HCT116 (cell line): ENCODE results near the gene SPACA4. TPM values are rescaled to one million over a fixed set of nuclear protein-coding genes. Genes with fewer than 3 reads are reported as not detected.

Source experiments
- RAD21 ChIP-seq: IDR thresholded peaks from 2 replicates; pipeline ENCODE4 v1.6.1; 2012; ENCODE audit warnings: low read depth, mild to moderate bottlenecking
- SRF ChIP-seq: IDR thresholded peaks from 2 replicates; pipeline ENCODE4 v1.6.1; 2012; ENCODE audit warnings: low read depth
- ZBTB33 ChIP-seq: IDR thresholded peaks from 2 replicates; pipeline ENCODE4 v1.6.1; 2011; ENCODE audit warnings: mild to moderate bottlenecking, low read length, moderate library complexity; ENCODE audit not compliant: insufficient replicate concordance; ENCODE audit errors: extremely low read depth
- total RNA-seq: library from RNA; stranded (reverse); gene quantifications from one replicate; pipeline ENCODE4 v1.2.1, GENCODE V29; 2021; ENCODE audit not compliant: unreplicated experiment

The SPACA4 gene
- total RNA-seq, 1 experiment from 2014 or later = not detected

- TF ChIP-seq ZBTB33 (no peak), SRF (no peak), RAD21 (no peak)
Observed at GRCh38 chr19:48656840-48657474, 50.4 kb downstream of the SPACA4 start (continued).

Other genes starting within 250 kb of the SPACA4 start
- 13.2 TPM for gene TMEM143, start 242.8 kb upstream of the SPACA4 start, total RNA-seq
- gene SYNGR4, start 242.4 kb upstream of the SPACA4 start, total RNA-seq = 0.49 TPM
- 212 TPM for gene KDELR1, start 215.2 kb upstream of the SPACA4 start, total RNA-seq
- 26.2 TPM for gene GRIN2D, start 213.1 kb upstream of the SPACA4 start, total RNA-seq
- 64.8 TPM for gene GRWD1, start 160.8 kb upstream of the SPACA4 start, total RNA-seq
- gene KCNJ14, start 151.2 kb upstream of the SPACA4 start, total RNA-seq = 2.5 TPM
- gene CYTH2, start 137.4 kb upstream of the SPACA4 start, total RNA-seq = 75.3 TPM
- gene LMTK3, start 94.9 kb upstream of the SPACA4 start, total RNA-seq = 19.9 TPM
- gene SULT2B1, start 54.6 kb upstream of the SPACA4 start, total RNA-seq = 4.8 TPM
- 6.8 TPM for gene FAM83E, start 8.3 kb downstream of the SPACA4 start, total RNA-seq
- gene RPL18, start 12.4 kb downstream of the SPACA4 start, total RNA-seq = 2,006 TPM
- gene SPHK2, start 12.8 kb downstream of the SPACA4 start, total RNA-seq = 19.9 TPM
- 45.9 TPM for gene DBP, start 30.6 kb downstream of the SPACA4 start, total RNA-seq
- gene CA11, start 39.4 kb downstream of the SPACA4 start, total RNA-seq = 29.6 TPM
- gene NTN5, start 66.3 kb downstream of the SPACA4 start, total RNA-seq = 3.1 TPM
- gene FUT2, start 89.2 kb downstream of the SPACA4 start, total RNA-seq = 12.5 TPM
- 1.3 TPM for gene MAMSTR, start 113.0 kb downstream of the SPACA4 start, total RNA-seq
- gene RASIP1, start 133.9 kb downstream of the SPACA4 start, total RNA-seq = 1.9 TPM
- 1.7 TPM for gene IZUMO1, start 140.2 kb downstream of the SPACA4 start, total RNA-seq
- gene FUT1, start 145.9 kb downstream of the SPACA4 start, total RNA-seq = 14.1 TPM
- gene FGF21, start 148.8 kb downstream of the SPACA4 start, total RNA-seq = 0.81 TPM
- 66.1 TPM for gene BCAT2, start 204.3 kb downstream of the SPACA4 start, total RNA-seq
- 3.9 TPM for gene HSD17B14, start 229.7 kb downstream of the SPACA4 start, total RNA-seq